SHP77 (cell line): ENCODE results near the gene UCN2.

Experiments
- DNase-seq, 2 experiments: peaks; one replicate each; lab custom pipeline; 2025; lab: John Stamatoyannopoulos, UW

Gene UCN2, protein sequence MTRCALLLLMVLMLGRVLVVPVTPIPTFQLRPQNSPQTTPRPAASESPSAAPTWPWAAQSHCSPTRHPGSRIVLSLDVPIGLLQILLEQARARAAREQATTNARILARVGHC

DNA sequence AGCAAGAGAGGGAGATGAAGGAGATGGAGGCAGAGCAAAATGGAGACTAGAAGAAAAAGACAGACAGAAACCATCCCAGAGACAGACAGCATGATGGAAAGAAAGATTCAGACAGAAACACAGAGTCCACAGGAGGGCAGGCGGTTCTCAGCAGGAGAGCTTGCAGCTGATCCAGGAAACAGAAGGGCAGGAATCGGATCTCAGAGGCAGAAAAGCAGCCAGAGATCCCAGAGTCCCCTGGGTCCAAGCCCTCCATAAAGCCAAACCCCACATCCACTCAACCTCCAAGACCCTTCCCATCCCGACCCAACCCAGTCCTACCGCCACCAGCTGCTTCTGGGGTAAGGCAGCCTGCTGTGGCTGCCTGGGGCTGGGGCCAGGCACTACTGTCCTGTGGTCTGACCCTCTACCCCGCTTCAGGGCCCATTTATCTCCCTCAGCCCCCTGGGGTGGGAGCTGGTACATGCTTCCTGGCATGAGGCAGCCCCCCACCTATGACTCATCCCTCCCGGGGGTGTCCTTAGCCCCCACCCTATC, at the start of gene UCN2:
Gene UCN2 (minus strand): TSS at position 400 of the 537 bp plus-strand sequence. CDS start 657 bp downstream, outside the sequence.
- peak in 1 of 2 experiments; percentile 24 for DNase-seq

DNA sequence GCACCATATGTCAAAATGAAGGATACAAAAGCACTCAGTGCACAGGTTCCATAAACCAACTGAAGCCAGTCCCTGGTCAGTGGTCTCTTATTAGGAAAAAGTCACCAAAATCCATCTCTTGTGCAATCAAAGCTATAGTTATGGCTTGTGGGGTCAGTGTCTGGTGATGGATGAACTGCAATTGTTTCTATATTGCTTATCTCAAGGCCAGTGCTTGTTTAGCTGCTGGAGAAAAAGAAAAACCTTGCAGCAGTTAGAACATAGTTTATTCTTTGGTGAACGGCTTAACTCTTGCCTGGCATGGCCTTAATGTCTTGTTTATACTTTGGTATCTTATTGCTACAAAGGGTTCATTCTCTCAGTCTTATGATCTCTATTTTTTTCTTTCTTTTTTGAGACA, 48.7 kb upstream of the UCN2 start:
- no peak for DNase-seq

DNA sequence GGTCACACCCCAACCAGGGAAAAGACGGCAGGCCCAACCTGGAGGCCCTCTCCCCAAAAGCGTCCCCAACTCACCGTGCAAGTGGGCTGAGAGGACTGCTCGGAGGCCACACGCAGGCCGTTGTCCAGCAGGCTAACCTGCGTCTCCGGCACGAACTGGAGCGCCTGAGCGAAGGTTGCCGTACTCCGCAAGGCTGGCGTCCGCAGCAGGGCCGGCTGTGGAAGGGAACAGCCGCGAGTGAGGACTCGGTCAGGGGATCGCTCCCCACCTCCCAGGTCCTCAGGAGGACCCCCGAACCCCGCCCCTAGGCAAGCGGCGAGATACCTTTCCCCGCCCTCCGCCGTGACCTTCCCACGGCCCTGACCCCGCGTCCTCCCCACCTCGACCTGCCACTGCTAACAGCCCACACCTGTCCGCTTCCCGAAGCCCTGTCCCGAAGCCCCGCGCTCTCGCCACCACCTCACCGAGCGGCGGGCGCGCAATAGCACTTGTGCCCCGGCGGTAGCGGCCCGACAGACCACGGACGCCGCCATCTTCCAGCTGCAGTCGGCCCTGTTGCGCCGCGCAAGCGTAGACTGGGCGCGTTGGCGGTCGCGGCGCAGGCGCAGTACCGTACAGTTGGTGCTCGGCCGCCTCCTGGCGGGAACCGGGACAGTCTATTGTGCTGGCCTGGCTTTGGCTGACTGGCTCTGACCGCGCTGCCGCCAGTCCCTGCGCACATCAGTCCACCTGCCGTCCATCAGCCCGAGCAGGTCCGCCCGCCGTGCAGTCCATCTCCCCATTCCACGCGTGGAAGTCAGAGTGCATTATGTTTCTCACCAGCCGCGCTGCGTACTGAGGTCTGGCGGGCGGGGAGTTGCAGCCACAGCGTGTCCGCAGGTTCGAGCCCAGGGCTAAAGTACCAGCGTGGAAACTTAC, 45.8 kb upstream of the UCN2 start, which contains the start of gene UQCRC1:
Gene UQCRC1 (minus strand): TSS at position 559 of the 918 bp plus-strand sequence. CDS start 26 bp downstream, at position 533.
- DNase-seq = peak; percentile 82 to 87

DNA sequence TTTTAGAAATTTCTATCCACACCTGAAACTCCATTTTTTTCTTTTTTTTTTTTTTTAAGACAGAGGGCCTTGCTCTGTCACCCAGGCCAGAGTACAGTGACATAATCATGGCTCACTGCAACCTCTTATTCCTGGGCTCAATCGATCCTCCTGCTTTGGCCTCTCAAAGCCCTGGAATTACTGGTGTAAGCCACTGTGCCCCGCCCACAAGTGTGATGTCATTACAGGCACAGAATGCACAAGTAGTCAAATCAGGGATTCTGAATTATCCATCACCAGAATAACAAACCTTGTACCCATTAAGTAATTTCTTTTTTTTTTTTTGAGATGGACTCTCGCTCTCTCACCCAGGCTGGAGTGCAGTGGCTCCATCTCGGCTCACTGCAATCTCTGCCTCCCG, 43.9 kb upstream of the UCN2 start:
- DNase-seq = no peak

DNA sequence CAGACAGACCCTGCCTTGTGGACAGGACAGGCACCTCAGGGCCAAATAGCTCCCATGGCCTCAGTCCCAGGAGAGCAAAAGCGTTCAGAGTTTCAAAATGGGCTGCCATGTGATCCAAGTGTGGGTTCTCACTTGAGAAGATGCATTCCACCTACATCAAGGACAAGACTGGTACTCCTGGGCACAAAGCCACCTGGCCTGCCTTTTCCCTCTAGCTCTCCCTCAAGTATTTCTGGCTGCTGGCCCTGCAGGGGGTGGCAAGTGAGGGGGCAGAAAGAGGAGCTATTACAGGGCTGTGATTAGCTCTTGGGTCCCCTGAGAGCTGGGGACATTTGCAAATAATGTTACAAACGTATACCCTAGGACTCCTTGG, 38.0 kb upstream of the UCN2 start:
- no peak for DNase-seq

DNA sequence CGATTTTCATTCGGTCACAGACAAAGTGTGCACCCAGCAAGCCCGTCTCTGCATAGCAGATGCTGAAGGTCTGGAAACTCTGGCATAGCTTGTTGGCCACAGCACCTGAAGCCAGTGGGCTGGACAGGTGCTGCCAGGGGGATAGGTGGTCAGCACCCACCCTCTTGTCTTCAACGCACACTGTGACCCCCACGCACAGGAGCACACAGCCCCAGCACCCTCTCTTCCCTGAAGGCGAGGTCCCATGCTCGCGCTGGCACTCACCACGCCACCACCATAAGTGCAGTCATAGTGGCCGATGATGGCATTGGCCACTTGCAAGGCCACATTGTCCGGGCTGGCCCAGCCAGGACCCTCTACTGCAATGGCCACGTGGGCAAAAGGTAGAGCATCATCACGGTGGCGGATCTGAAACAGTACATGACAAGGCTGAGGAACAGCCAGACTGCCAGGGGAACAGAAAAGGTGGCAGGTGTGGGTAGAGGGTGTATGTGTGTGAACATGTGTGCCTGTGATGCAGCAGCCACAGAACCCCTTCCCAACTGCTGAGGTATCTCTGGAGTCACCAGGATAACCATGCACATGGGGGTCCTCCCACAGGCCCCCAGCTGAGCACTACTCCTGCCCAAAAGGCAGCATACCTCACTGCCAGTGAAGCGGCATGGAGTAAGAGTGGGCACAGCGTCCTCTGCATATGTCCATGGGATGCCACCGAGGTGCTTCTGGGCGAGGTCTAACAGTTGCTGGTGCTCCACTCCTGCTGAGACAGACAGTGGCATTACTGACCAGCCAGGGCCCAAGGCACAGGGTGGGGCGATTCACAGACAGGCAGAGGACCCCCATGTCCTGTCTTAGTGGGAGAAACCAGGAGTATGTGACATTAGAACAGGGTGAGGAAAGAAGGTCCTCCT, 37.4 kb upstream of the UCN2 start:
- DNase-seq = no peak

DNA sequence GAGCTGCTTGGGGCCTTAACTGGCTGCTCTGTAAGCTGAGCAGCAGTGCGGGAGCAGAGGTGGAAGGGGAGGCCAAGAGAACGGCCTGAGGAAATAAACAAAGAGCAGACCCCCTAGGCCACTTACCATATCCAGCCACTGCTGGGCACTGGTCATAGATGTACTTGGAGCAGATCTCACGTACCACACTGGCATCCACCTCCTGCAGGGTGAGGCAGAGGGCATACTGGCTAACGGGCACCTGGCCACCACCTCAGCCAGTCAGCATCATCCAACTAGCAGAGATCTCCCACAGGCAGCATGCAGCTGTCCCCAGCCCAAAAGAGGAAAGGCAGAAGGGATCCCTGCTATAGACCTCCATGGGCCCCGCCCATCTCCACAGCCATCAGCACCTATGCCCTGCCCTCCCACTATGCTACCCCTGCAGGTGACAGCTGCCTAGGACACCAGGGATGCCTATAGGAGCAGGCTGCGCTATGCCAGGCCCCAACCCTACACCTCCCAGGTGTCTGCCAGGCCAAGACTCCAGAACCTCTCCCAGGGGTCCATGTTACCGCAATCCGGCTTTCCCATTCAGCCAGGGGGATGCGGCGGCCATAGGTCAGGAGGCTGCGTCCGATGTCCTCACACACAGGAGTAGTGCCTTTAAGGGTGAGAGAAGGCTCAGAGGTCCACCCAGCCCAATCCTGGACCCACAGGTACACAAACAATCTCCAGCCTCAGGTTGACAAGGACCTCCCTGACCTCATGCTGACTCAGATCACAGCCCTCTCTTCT, 36.1 kb upstream of the UCN2 start:
- DNase-seq = no peak

DNA sequence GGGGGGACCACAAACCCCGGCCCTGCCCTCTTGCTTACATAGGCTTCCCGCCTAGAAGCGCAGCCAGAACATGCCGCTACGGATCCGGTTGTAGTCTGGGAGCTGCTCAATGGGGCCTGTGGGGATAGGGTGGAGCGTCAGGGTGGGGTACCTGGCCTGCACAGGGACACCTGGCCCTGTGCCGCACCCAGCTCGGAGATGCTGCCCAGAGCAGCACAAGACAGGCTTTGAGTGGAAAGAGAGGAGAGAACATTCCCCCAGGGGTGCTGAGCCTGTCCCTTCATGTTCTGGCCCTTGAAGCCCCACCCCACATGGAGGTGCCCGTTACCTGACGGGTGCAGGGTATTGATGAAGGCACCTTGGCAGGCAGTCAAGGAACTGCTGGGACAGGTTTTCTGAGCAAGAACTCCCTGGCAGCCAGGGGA, 35.5 kb upstream of the UCN2 start:
- DNase-seq = no peak

DNA sequence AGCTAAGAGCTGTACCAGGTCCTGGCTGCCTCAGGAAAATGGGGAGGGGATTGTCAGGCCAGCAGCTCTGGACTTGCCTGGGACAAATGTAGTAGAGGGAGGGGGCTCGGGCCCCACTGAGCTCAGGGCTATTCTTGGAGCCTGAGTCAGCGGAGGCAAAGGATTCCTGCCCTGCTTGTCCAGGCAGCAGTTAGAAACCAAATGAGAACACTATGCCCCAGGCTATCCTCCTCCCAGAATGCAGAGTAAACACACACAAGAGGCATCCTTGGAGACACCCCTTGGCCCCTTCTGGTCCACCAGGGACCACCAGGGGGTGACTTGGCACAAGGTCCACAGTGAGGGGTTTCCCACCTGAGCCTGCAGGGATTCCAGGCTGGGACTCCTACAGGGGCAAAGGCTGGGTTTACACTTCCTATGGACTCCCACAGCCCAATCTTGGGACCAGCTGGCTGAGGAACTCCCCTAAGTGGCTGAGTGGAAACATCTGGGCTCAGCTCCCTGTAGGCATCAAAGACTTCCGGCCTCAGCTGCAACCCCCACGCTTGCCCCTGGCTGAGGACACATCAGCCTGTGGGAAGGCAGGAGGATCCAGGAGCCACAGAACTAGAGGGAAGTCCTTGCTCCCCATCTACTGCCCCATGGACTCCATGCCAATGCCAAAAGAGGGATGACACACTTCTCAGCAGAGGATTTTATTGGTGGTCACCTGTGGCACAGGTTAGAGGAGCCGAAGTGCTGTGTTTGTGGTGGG, 34.9 kb upstream of the UCN2 start:
- no peak for DNase-seq

DNA sequence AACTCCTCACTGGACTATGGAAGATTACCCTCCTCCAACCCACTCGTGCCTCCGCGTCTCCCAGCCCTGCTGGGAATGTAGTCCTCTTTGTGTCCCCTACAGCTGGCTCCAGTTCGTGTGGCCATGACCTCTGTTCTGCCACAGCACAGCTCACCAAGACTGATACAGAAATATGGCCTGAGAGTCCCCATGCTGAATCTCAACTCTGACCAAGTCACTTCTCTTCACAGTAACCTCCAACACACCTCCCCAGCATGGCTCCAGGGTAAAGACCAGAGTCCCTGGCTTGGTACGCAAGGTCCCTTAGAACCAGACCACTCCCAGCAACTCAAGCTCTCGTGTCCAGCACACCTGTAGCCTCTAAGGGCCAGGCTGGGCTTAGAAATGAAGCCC, 33.8 kb upstream of the UCN2 start:
- DNase-seq = no peak

DNA sequence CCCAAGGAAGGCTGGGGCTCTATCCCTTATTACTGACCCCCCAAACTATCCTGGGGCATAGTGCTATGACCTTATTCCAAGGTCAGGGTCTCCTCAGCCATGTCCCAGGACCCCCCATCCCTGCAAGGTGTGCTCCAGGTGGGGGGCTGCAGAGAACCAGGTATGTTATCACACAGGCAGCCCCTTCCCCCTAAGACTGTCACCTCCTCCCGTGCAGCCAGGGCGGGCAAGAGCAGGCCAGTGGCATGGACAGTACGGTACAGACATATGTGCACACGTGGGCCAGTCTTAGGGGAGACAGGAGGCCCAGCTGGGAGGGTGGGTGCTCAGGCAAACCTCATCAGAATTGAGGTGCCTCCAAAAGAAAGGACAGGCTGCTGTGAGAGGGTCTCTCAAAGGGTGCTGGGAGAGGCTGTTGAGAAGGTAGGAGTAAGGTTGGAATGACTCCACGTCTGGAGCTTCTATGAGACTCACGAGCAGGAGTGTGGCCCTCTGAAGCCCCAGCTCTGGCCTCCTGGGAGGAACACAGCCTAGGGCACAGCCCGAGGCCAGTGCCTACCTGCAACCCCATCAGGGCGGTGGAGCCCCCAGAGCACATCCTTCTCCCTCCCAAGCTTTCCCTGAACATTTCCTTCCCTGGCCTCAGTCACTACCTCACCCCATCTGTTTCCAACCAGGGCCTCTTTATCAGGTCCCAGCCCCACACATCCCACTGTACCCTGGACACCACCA, 33.3 kb upstream of the UCN2 start:
- DNase-seq = no peak

DNA sequence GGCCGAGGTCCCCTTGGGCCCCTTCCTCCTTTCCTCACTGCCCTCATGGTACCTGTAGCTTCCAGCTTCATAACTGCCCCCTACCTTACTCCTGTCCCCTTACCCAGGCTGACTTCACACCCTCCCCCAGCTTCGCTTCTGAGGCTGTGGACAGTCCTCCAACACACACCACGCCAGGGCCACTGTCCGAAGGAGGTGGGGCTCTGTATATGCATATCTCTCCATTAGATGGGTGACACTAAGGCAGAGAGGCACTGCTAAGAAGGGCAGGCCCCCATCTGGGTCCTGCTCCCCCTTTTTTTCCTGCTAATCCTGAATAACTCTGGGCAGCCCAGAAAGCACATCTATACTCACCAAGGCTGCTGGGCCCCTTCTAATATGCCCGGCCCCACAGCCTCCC, 32.6 kb upstream of the UCN2 start:
- no peak for DNase-seq

DNA sequence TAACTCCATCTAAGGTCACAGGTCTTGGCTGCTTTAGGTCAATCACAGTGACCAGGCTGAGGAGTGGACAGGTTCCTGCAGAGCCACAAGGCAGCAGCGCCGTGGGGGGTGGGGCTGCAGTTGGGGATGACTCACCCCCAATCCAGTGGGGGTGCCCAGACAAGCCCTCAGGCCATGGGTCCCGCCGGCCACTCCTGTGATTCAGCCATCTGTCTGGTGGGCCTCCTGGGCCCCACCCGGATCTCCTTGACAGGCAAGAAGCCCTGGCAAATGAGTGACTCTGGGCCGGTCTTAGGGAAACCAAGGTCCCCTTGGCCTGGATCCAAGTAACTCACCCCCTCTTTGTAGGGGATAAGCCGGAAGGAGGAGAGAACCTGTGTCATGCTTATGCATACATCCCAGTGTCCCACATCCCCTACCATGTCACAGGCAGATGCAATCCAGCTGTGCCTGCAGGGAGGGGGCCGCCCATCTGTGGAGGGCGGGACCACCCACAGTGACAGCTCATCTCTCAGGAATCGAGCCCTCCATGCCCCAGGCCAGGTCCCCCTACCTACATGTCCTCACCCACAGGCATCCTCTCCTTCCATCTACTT, 32.0 kb upstream of the UCN2 start:
- DNase-seq = no peak

DNA sequence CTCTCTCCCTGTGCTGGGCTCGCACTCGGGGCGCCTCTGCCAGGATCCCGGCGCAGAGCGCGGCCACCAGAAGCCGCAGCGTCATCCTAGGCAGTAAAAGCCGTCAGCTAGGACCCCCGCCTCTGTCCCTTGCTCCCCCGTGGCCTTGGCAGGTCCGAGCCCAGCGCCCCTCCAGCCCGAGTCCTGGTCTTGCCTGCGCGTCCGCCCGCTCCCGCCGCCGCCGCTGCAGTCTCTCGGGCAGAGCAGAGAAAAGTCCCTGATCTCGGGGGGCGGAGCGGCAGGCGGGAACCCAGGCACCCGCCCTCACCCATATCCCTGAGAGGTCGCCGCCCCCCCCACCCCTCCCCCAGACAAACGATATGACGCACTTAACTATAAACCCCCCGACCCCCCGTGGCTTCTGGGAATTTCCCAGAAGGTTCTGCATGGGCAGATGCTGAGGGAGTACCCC, 31.5 kb upstream of the UCN2 start, which contains the start of gene COL7A1:
Gene COL7A1 (minus strand): TSS at position 255 of the 451 bp plus-strand sequence. CDS start 170 bp downstream, at position 85.
- DNase-seq = no peak

DNA sequence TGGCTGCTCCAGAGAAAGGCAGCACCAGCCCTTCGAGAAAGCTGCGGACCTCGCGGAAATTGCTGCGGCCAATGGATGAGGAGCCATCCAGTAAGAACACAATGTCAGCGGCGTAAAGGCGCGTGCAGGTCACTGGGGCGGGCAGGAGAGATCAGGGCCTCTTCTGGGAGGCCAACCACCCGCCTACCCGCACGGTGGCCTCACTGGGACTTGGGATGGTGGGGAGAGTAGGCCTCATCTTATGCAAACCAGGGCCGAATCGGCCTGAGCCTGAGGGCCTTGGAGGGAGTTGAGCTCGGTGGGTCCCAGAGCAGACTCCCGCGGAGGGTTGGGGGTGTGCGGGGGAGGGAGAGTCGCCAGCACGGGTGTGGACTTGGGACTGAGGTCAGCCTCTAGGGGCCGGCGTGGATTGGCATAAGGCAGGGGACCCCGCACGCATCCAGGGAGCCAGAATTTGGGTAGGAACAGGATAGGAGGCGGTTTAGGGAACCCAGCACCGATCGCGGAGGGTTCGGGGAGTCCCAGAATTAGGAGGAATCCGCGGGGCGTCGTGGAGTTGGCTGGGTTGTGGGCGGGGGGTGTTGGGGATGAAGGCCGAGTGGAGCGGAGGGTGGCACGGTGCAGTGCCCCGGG, 31.0 kb upstream of the UCN2 start:
- DNase-seq = no peak

DNA sequence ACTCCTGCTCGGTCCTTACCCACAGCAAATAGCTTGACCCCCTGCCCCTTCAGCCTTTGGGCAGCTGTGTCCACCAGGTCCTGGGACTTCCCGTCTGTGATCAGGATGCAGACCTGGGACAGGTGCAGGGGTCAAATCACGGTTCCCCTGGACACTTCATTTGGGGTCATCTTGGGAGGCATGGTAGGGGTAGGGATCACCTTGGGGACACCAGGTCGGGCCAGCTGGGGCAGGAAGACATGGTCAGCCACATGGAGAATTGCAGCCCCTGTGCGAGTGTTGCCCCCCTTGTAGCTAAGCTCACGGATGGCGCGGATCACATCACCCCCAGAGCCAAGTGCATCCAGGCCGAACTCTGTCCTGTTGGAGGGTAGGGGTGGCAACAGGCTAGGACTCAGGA, 29.8 kb upstream of the UCN2 start:
- no peak for DNase-seq

DNA sequence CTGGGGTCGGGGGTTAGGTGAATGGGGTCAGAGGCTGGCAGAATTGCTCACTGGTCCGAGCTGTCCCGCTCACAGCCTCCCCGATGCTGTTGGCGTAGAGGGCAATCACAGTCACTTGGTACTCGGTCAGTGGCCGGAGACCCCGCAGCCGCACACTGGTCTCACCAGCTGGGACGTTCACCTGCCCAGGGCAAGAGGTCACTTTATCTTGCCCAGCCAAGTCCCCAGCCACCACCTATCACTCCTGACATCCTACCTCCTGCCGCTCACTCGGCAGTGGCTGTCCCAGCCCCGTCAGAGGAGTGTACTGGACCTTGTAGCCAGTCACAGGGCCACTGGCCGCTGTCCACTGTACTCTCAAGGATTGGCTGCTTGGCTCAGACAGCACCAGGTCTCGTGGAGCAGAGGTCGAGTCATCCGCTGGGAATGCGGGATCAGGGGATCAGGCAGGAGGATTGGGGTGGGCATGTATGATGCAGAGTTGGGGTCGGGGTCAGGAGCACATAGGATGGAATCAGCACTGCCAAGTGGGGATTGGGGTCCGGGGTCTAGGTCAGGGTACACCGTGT, 29.0 kb upstream of the UCN2 start:
- DNase-seq = no peak

DNA sequence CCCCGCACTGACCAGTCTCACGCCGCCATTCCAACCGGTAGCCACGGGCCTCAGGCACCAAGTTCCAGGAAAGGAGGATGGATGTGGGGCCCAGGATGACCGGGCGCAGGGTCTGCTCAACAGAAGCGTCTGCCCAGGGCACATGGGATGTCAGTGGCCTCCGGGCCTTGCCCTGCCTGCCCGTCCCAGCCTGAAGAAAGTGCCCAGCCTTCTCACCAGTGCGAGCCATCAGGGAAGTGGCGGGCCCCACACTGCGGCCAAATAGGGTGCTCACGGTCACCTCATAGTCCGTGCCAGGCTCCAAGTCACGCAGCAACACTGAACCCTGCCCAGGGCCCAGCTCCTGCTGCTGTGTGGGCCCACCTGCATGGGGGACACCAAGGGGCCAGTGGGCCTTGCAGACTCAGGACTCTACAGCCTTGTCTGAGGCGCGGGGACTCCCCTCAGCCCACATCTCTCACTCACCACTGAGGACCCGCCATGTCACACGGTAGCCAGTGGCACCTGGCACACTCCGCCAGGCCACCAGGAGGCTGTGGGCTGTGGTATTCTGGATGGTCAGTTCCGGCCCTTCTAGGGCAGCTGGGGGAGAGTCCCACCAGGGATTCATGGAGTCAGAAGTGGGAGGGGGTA, 28.4 kb upstream of the UCN2 start:
- DNase-seq = no peak
